ENCODE data around the gene NKIRAS2. TPM values are rescaled to one million over a fixed set of nuclear protein-coding genes. Genes with fewer than 3 reads are reported as not detected.

Gene NKIRAS2
- total RNA-seq, 1 experiment from 2014 or later: 22.4 TPM

GRCh38 chr17:41974658-41975057 lies 45.2 kb upstream of the NKIRAS2 start:
- 0 out of 2 replicates have a peak, but pooled peaks have one; percentile 2 for ATAC-seq
- ChIA-PET CTCF (interaction anchor here (0.6 kb wide), 1 partner anchor 11 kb away, joined by 4 read pairs; no protein-coding TSS in a partner anchor), POLR2A (no interaction called here)
- no peak for TF ChIP-seq TCF7L2 (IDR thresholded peaks at IDR 0.05; ENCODE audit: low read depth, low read length)
- TF ChIP-seq, protein P1, sequence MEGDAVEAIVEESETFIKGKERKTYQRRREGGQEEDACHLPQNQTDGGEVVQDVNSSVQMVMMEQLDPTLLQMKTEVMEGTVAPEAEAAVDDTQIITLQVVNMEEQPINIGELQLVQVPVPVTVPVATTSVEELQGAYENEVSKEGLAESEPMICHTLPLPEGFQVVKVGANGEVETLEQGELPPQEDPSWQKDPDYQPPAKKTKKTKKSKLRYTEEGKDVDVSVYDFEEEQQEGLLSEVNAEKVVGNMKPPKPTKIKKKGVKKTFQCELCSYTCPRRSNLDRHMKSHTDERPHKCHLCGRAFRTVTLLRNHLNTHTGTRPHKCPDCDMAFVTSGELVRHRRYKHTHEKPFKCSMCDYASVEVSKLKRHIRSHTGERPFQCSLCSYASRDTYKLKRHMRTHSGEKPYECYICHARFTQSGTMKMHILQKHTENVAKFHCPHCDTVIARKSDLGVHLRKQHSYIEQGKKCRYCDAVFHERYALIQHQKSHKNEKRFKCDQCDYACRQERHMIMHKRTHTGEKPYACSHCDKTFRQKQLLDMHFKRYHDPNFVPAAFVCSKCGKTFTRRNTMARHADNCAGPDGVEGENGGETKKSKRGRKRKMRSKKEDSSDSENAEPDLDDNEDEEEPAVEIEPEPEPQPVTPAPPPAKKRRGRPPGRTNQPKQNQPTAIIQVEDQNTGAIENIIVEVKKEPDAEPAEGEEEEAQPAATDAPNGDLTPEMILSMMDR (IDR thresholded peaks at IDR 0.05): no peak
- no peak for TF ChIP-seq SIN3A (IDR thresholded peaks at IDR 0.05; ENCODE audit: borderline replicate concordance, insufficient read depth, low read depth, low read length)
- TF ChIP-seq POLR2AphosphoS5 (IDR thresholded peaks at IDR 0.05; ENCODE audit: low read depth, low read length): no peak
- no peak for TF ChIP-seq REST (IDR thresholded peaks at IDR 0.05; ENCODE audit: insufficient read depth in 1 of 2, low read depth in 2 of 2, low read length in 1 of 2)
- no peak for DNase-seq (ENCODE audit: low read depth, low spot score)
- H3K27ac ChIP-seq (ENCODE audit: low read length): no peak overlapping the region
- BruUV-seq (replicated peaks): TSS peak; percentile 67
- no peaks in the 10 kb centered on the region for H3K36me3 ChIP-seq (ENCODE audit: control insufficient read depth, insufficient read depth, low read length)
- in situ Hi-C loops (cut with HindIII; ENCODE audit: low pct_unique_long_range_greater_than_20kb, low sequenced_read_pairs) (no loop called here), intact Hi-C loops (cut with micrococcal nuclease; ENCODE audit: unreplicated experiment) (no loop called here)
- H3K9me3 ChIP-seq (ENCODE audit: control insufficient read depth, insufficient read depth, low read depth, low read length): no peaks in the 10 kb centered on the region
- peaks cover 22% of the 10 kb centered on the region for H3K4me1 ChIP-seq (ENCODE audit: control insufficient read depth, insufficient read depth, low read length)
- no peak overlapping the region for H3K4me3 ChIP-seq (ENCODE audit: low read depth in 2 of 2, low read length in 2 of 2)
- no peaks in the 10 kb centered on the region for H3K27me3 ChIP-seq (ENCODE audit: control insufficient read depth, insufficient read depth, low read length)

DNA sequence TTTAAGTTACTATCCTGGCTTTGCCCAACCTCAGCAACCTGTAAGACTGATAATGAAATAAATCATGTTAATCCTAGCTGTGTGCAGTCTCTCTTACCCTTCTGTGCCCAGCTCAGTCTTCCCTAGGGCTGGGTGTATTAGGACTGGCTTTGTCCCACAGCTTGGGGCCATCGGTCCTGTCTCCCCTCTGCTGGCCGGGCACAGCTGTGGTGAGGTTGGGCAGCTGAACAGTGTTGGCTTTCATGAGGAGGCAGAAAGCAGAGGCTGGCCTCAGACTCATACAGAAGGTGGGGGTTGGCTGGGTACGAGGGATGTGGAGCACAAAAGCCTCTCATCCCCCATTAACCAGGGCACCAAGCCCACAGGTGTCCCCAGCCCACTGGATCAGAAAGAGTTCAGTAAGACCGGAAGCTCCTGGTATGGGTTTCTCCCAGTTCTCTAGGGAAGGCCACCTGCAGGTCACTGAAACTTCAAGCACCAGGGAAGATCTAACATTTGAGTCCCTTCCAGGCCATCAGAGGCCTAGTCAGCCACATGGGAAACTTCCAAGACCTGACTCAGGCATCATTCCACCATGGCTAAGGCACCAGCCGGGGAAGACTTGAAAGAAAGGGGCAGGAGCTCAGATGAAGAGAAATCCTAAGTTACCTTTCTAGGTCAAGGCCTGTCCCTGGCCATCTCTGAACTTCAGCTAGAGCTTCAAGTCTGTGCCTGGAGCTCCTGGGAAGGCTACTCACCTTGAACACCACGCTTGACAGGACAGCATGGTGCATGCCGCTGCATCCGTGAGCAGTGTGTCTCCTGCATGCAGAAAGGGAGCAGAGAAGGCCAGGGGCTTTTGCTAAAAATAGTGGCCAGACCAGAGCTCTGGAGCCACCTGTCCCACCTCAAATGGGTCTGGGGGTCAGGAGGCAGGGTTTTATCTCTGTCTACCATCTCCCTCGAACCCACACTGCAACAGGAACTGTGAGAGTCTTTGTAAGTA lies 44.5 kb upstream of the NKIRAS2 start:
- H3K9me3 ChIP-seq (ENCODE audit: control insufficient read depth, insufficient read depth, low read depth, low read length): no peaks in the 10 kb centered on the region
- H3K4me3 ChIP-seq (ENCODE audit: low read depth in 2 of 2, low read length in 2 of 2): no peak overlapping the region
- ATAC-seq: peak; percentile 22
- CTCF ChIA-PET: interaction anchor here (0.6 kb wide), 1 partner anchor 12 kb away, joined by 4 read pairs; no protein-coding TSS in a partner anchor
- no peaks in the 10 kb centered on the region for H3K27me3 ChIP-seq (ENCODE audit: control insufficient read depth, insufficient read depth, low read length)
- H3K4me1 ChIP-seq (ENCODE audit: control insufficient read depth, insufficient read depth, low read length): peaks cover 22% of the 10 kb centered on the region
- BruUV-seq (replicated peaks): no TSS peak
- POLR2A ChIA-PET: no interaction called here
- intact Hi-C loops (cut with micrococcal nuclease; ENCODE audit: unreplicated experiment) (no loop called here), in situ Hi-C loops (cut with HindIII; ENCODE audit: low pct_unique_long_range_greater_than_20kb, low sequenced_read_pairs) (no loop called here)
- no peak for DNase-seq (ENCODE audit: low read depth, low spot score)
- H3K27ac ChIP-seq (ENCODE audit: low read length): no peak overlapping the region
- no peaks in the 10 kb centered on the region for H3K36me3 ChIP-seq (ENCODE audit: control insufficient read depth, insufficient read depth, low read length)
- TF ChIP-seq, protein P1 (IDR thresholded peaks at IDR 0.05): no peak
- no peak for TF ChIP-seq TCF7L2 (IDR thresholded peaks at IDR 0.05; ENCODE audit: low read depth, low read length)
- TF ChIP-seq SIN3A (IDR thresholded peaks at IDR 0.05; ENCODE audit: borderline replicate concordance, insufficient read depth, low read depth, low read length): no peak
- no peak for TF ChIP-seq REST (IDR thresholded peaks at IDR 0.05; ENCODE audit: insufficient read depth in 1 of 2, low read depth in 2 of 2, low read length in 1 of 2)
- TF ChIP-seq POLR2AphosphoS5 (IDR thresholded peaks at IDR 0.05; ENCODE audit: low read depth, low read length): no peak; the same call in 1 of the 2 replicates
